ENCODE measurements around the gene SURF1.

DNA sequence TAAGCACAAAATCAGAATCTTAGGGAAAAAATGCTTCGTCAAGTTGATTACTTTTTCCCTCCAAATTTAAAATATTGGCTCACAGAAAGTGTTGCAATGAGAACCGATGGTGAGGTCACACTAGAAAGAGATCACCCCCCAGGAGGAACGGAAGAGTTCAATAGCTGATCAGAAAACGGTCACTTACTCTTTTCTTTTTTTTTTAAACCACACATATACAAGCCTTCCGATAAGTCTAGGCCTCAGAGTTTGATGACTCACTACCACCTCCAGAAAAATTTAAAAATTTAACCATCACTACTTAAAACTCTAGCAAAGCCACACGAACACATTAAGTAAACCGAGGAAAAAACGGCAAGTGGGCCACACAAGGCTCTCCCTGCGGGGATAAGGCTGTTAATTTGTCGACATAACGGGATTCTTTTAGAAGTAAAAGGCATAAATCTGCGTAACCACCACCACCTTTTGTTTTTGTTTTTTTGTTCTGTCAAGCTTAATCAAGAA lies 18.4 kb upstream of the SURF1 start:
- TF ChIP-seq POLR2A (IDR thresholded peaks at IDR 0.05), result no peak
- TF ChIP-seq, protein P1, sequence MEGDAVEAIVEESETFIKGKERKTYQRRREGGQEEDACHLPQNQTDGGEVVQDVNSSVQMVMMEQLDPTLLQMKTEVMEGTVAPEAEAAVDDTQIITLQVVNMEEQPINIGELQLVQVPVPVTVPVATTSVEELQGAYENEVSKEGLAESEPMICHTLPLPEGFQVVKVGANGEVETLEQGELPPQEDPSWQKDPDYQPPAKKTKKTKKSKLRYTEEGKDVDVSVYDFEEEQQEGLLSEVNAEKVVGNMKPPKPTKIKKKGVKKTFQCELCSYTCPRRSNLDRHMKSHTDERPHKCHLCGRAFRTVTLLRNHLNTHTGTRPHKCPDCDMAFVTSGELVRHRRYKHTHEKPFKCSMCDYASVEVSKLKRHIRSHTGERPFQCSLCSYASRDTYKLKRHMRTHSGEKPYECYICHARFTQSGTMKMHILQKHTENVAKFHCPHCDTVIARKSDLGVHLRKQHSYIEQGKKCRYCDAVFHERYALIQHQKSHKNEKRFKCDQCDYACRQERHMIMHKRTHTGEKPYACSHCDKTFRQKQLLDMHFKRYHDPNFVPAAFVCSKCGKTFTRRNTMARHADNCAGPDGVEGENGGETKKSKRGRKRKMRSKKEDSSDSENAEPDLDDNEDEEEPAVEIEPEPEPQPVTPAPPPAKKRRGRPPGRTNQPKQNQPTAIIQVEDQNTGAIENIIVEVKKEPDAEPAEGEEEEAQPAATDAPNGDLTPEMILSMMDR (IDR thresholded peaks at IDR 0.05), result no peak
